Measurements from ENCODE around the gene UBALD2.
"Not testable (repeated sequence)": the region's sequence is repeated elsewhere in the genome, so short reads cannot be mapped to it uniquely, and the experiment has no call there.

UBALD2 gene

GRCh38 chr17:76243826-76244679 lies 21.1 kb upstream of the UBALD2 start:
- H3K4me3 ChIP-seq (ENCODE audit: low read depth, low read length) = no peak overlapping the region

DNA sequence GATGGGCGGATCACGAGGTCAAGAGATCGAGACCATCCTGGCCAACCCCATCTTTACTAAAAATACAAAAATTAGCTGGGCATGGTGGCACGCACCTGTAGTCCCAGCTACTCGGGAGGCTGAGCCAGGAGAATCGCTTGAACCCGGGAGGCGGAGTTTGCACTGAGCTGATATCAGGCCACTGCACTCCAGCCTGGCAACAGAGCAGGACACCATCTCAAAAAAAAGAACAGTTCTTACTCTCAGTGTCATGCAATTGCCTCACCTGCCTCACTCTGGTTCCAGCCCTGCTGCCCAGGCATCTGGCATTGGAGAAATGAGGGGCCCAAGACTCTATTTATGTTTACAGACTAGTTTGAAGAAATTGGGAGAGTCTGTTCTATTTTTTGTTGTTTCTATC lies 20.4 kb upstream of the UBALD2 start:
- H3K4me3 ChIP-seq (ENCODE audit: low read depth, low read length) = not testable (repeated sequence)

- H3K4me3 ChIP-seq (ENCODE audit: low read depth, low read length) = no peak overlapping the region
These were observed 18.8 kb upstream of the UBALD2 start for GRCh38 chr17:76246080-76247066.

DNA sequence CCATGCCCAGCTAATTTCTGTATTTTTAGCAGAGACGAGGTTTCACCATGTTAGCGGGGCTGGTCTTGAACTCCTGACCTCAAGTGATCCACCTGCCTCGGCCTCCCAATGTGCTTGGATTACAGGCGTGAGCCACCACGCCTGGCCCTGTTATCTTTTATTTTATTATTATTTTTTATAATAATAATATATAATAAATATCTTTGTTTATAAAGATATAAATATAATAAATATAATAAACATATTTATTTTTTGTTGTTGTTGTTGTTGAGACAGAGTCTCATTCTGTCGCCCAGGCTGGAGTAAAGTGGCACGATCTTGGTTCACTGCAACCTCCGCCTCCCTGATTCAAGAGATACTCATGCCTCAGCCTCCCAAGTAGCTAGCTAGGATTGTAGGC lies 17.8 kb upstream of the UBALD2 start:
- H3K4me3 ChIP-seq (ENCODE audit: low read depth, low read length) = no peak overlapping the region

GRCh38 chr17:76248013-76248782 lies 16.9 kb upstream of the UBALD2 start:
- H3K4me3 ChIP-seq (ENCODE audit: low read depth, low read length) = no peak overlapping the region

DNA sequence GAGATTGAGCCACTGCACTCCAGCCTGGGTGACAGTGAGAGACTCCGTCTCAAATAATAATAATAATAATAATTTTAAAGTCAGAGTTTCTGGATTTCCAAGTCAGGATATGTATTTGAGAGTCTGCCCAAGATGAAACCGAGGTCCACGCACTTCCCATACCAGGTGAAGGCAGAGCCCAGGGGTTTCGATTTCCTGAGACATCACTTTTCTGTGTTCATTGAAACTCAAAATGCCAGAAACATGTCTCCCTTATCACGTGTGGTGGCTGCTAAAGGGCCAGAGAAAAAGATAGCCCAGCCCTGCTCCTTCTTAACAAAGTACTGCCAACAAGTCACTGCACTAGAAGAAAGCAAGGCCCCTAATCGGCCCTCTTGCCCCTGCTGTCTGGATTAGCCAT lies 15.0 kb upstream of the UBALD2 start:
- no peak overlapping the region for H3K4me3 ChIP-seq (ENCODE audit: low read depth, low read length)

GRCh38 chr17:76251478-76252039 lies 13.6 kb upstream of the UBALD2 start:
- H3K4me3 ChIP-seq (ENCODE audit: low read depth, low read length) = no peak overlapping the region

DNA sequence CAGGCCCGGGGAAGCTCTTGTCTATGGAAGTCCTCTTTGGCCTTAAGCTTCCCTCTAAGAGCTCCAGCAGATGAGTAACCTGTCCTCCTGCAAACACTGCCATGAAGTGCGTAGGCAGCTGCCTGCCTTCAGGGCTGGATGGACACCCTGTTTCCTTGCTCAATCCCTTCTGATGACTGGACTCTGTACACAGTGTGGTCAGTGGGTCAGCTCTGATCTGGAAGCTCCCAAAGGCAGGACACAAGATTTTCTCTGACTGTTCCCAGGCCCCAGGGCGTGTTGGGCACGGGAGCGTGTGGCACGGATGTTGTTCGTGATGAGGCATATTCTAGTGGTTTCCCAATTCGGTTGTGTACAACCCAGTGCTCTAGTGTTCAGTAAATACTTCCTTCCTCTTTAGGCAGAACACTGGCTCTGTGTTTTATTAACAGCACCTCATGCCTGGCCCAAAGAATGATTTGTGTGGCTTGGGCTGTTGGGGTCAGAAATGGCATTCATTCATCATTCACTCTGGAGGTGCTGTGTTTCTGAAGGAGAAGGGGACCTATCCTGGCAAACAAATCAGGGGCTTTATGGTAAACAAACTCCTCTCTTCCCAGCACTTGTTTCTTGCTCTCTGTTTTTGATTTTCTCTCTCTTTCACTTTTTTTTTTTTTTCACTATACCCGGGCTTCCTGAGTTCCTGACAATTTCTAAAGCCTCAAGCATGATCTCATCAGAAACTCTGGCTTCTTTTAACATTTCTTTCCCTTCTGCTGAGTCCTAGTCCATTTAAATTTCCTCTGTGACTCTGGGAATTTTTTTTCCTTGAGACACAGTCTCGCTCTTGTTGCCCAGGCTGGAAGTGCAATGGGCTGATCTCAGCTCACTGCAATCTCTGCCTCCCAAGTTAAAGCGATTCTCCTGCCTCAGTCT lies 12.9 kb upstream of the UBALD2 start:
- no peak overlapping the region for H3K4me3 ChIP-seq (ENCODE audit: low read depth, low read length)

GRCh38 chr17:76252967-76253766 lies 12.0 kb upstream of the UBALD2 start:
- not testable (repeated sequence) for H3K4me3 ChIP-seq (ENCODE audit: low read depth, low read length)

- H3K4me3 ChIP-seq (ENCODE audit: low read depth, low read length) = no peak overlapping the region
These were observed 11.3 kb upstream of the UBALD2 start for GRCh38 chr17:76253841-76254240.

GRCh38 chr17:76254275-76254674 lies 10.9 kb upstream of the UBALD2 start:
- H3K4me3 ChIP-seq (ENCODE audit: low read depth, low read length) = no peak overlapping the region

DNA sequence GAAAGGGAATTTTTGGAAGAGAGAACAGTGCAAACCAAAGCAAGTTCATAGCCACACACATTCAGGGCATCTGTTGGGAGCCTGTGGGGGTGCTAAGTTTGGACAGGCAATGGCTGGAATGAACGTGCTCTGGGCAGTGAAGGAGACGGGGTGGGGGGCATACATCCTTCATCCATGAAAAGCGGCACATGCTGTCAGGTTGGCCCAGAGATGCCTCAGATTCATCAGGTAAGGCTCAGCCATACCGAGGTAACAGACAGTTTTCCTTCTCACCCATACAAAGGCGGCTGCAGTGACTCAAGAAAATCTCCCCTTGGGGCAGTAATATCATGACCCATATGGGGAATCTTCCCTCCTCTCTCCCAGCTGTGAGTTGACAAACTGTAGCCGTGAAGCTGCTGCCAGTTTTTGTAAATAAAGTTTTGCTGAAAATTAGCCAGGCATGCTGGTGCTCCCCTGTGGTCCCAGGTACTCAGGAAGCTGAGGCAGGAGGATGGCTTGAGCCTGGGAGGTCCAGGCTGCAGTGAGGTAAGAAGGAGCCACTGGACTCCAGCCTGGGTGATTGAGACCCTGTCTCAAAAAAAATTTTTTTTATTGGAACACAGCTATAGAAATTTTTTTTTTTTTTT lies 9.2 kb upstream of the UBALD2 start:
- no peak overlapping the region for H3K4me3 ChIP-seq (ENCODE audit: low read depth, low read length)

DNA sequence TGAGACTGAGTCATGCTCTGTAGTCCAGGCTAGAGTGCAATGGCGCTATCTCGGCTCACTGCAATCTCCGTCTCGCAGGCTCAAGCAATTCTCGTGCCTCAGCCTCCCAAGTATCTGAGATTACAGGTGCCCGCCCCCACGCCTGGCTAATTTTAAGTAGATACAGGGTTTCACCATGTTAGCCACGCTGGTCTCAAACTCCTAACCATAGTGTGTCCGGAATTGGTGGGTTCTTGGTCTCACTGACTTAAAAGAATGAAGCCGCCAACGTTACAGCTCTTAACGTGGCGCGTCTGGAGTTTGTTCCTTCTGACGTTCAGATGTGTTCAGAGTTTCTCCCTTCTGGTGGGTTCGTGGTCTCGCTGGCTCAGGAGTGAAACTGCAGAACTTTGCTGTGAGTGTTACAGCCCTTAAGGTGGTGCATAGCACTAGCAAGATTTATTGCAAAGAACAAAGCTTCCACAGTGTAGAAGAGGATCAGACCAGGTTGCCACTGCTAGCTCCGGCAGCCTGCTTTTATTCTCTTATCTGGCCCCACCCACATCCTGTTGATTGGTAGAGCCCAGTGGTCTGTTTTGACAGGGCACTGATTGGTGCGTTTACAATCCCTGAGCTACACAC lies 8.6 kb upstream of the UBALD2 start:
- H3K4me3 ChIP-seq (ENCODE audit: low read depth, low read length) = not testable (repeated sequence)

DNA sequence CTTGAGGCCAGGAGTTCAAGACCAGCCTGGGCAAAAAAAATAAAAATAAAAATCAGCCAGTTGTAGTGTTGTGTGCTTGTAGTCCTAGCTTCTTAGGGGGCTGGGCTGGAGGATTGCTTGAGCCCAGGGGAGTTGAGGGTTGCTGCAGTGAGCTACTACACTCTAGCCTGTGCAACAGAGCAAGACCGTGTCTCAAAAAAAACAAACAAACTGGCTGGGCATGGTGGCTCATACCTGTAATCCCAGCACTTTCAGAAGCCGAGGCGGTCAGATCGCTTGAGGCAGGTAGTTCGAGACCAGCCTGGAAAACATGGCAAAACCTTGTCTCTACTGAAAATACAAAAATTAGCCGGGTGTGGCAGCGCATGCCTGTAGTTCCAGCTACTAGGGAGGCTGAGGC lies 4.9 kb upstream of the UBALD2 start:
- no peak overlapping the region for H3K4me3 ChIP-seq (ENCODE audit: low read depth, low read length)

- no peak overlapping the region for H3K4me3 ChIP-seq (ENCODE audit: low read depth, low read length)
These were observed 4.5 kb upstream of the UBALD2 start for GRCh38 chr17:76260669-76261068.

- no peak overlapping the region for H3K4me3 ChIP-seq (ENCODE audit: low read depth, low read length)
These were observed 3.5 kb upstream of the UBALD2 start for GRCh38 chr17:76261421-76262215.

DNA sequence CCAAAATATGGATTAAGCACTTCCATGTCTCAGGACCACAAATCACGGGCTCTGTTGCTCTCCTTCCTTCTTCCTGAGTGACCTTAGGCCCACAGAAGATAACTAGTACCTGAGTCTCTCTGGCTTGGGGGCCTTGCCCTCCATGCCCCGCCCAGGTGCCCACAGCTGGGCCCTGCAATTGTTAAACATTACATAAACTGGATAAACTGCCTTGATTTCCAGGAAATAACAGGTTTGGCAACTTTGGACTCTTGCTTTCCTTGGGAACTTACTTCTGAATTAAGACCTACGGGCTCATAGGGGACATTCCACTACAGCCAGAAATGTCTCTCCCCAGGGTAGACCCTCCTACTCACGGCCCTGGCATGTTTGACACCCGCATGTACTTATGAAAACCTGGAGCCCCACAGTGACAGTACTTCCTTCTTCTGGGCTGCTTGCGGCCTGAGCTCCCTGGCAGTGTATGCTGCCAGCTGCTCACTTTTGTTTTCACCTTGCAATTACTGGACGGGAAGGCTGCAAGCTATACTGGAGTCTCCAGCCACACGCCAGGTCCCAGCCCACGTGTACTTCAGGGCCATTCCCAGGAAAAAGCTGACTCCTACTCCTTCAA lies 2.3 kb upstream of the UBALD2 start:
- no peak overlapping the region for H3K4me3 ChIP-seq (ENCODE audit: low read depth, low read length)
